ENCODE data around the gene ALDH1A1. TPM values are rescaled to one million over a fixed set of nuclear protein-coding genes. Genes with fewer than 3 reads are reported as not detected.

The ALDH1A1 gene
- total and polyA plus RNA-seq, 2 of the 8 experiments (the other 6 are each of a cell fraction or from before 2014, with no cell fraction given), result 0.50 to 0.82 TPM

- Histone ChIP-seq H3K23me2 (ENCODE audit: low read depth, low read length) (no peaks in the 10 kb centered on the region), H2BK120ac (replicated peaks; ENCODE audit: low read depth, low read length) (no peak overlapping the region), H2BK20ac (ENCODE audit: low read length) (0 out of 2 replicates have a peak overlapping the region, but pooled peaks have one; percentile 38), H3K56ac (replicated peaks; ENCODE audit: insufficient read length, low read depth, low read length) (no peak overlapping the region), H3K4me2 (ENCODE audit: insufficient read depth in 1 of 2, low read depth in 2 of 2, low read length in 2 of 2) (no peak overlapping the region), H3K79me1 (ENCODE audit: low read depth, low read length) (no peaks in the 10 kb centered on the region), H3K9ac (replicated peaks in 1 of 4; ENCODE audit: extremely low read depth in 1 of 4, low read depth in 3 of 4, low read length in 3 of 4) (no peak overlapping the region), H4K91ac (replicated peaks; ENCODE audit: insufficient read length, low read length) (no peak overlapping the region), H3K36me3 (ENCODE audit: control insufficient read depth in 2 of 4, insufficient read depth in 4 of 4, low read length in 3 of 4) (no peaks in the 10 kb centered on the region), H2AK5ac (ENCODE audit: low read depth, low read length) (no peak overlapping the region), H4K8ac (ENCODE audit: extremely low read depth, insufficient read depth, low read length) (no peak overlapping the region), H3K4me3 (ENCODE audit: extremely low read depth in 1 of 4, insufficient read depth in 2 of 4, low read depth in 3 of 4, low read length in 4 of 4) (no peak overlapping the region), H4K5ac (ENCODE audit: insufficient read length, low read depth, low read length) (no peak overlapping the region), H3K9me3 (ENCODE audit: insufficient read depth in 2 of 2, low read depth in 1 of 2, low read length in 1 of 2) (no peaks in the 10 kb centered on the region; a peak in 1 of 4 replicates), H4K20me1 (replicated peaks in 1 of 2; ENCODE audit: control insufficient read depth in 1 of 2, insufficient read depth in 2 of 2, low read length in 2 of 2) (no peaks in the 10 kb centered on the region), H3K18ac (ENCODE audit: extremely low read depth, low read length) (no peak overlapping the region), H3K4me1 (replicated peaks in 1 of 4; ENCODE audit: control insufficient read depth in 3 of 4, insufficient read depth in 4 of 4, low read length in 3 of 4) (peaks cover 0 to 2% (median 1%) of the 10 kb centered on the region in 4 experiments; a peak in 3 of 7 replicates), H3K27me3 (replicated peaks in 1 of 4; ENCODE audit: control insufficient read depth in 3 of 4, extremely low read depth in 1 of 4, insufficient read depth in 3 of 4, low read length in 3 of 4) (no peaks in the 10 kb centered on the region), H2BK5ac (ENCODE audit: low read depth, low read length) (0 out of 2 replicates have a peak overlapping the region, but pooled peaks have one; percentile 3), H3K14ac (ENCODE audit: insufficient read length) (no peak overlapping the region), H2BK15ac (ENCODE audit: low read length) (0 out of 2 replicates have a peak overlapping the region, but pooled peaks have one; percentile 14), H2BK12ac (ENCODE audit: low read depth, low read length) (no peak overlapping the region), H2AFZ (ENCODE audit: low read length) (no peak overlapping the region), H3K23ac (ENCODE audit: insufficient read length) (no peak overlapping the region), H3K4ac (replicated peaks; ENCODE audit: insufficient read length, low read depth, low read length) (no peak overlapping the region), H3K27ac (ENCODE audit: low read depth, low read length) (no peak overlapping the region), H3K79me2 (ENCODE audit: control insufficient read depth in 1 of 2, insufficient read depth in 2 of 2, low read length in 2 of 2) (no peaks in the 10 kb centered on the region)
- DNase-seq (ENCODE audit: low read depth in 1 of 2, low spot score in 2 of 2) (no peak), FAIRE-seq (peak; percentile 57)
- TF ChIP-seq POU5F1 (IDR thresholded peaks at IDR 0.05; ENCODE audit: low read depth, low read length), result no peak
- no peak for TF ChIP-seq NANOG (IDR thresholded peaks at IDR 0.05; ENCODE audit: insufficient read depth, low read depth, low read length, poor library complexity, severe bottlenecking)
- TF ChIP-seq TCF12 (IDR thresholded peaks at IDR 0.05; ENCODE audit: low read depth, low read length), result no peak
- TF ChIP-seq E2F6 (IDR thresholded peaks at IDR 0.05), result no peak
- TF ChIP-seq CREB1 (IDR thresholded peaks at IDR 0.05), result no peak
- TF ChIP-seq BCL11A (IDR thresholded peaks at IDR 0.05; ENCODE audit: low read depth in 2 of 2, low read length in 2 of 2), result no peak
- TF ChIP-seq POLR2A (IDR thresholded peaks at IDR 0.05; ENCODE audit: control extremely low read depth in 1 of 2, low read depth in 2 of 2, low read length in 2 of 2), result no peak
- TF ChIP-seq CBX5 (IDR thresholded peaks at IDR 0.05; ENCODE audit: low read depth, low read length), result no peak
- no peak for TF ChIP-seq CEBPB (IDR thresholded peaks at IDR 0.05; ENCODE audit: low read depth, low read length)
- TF ChIP-seq EP300 (IDR thresholded peaks at IDR 0.05; ENCODE audit: borderline replicate concordance in 1 of 2, low read depth in 2 of 2, low read length in 2 of 2), result no peak
- no peak for TF ChIP-seq ZNF274 (IDR thresholded peaks at IDR 0.05; ENCODE audit: borderline replicate concordance, extremely low read depth, low read length)
- ChIA-PET CTCF (ENCODE audit: partially characterized antibody) (interaction anchor here (0.8 to 5.9 kb wide), 17 partner anchors 11 to 358 kb away, joined by 3 to 44 read pairs (median 3); no protein-coding TSS in a partner anchor), POLR2A (ENCODE audit: partially characterized antibody) (no interaction called here)
- WGBS, 2 experiments (ENCODE audit: extremely low coverage in 1 of 2, insufficient coverage in 1 of 2, insufficient read length in 1 of 2, insufficient replicate concordance in 2 of 2, low coverage in 1 of 2, low lambda C conversion rate in 2 of 2, missing lambda C conversion rate in 1 of 2), result 77% methylated on average over 5 of the region's 5 CpGs; no CpG with 5 or more reads in 1 of the 2 experiments
Observed at GRCh38 chr9:72855890-72856523, 96.8 kb downstream of the ALDH1A1 start.

All from H1 (cell line).